ENCODE data around the gene LRRTM4.

Gene LRRTM4

DNA sequence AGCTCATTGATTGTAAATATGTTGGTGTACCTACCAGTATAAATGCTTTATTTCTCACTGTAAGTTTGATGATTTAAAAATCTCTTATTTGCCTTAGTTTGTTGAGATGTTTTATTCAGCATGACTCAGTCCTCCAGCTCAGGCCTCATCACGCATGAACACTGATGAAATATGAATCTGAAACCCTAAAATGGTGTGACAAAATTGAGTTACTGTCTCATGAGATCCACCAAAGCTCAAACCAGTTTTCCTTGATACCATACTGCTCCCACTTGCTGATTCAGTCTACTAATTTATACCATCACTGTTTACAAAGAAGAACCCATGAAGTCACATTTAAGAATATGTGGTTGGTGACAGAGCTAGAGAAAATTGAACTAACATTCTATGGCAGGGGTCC, 524.9 kb downstream of the LRRTM4 start:
- DNase-seq (ENCODE audit: low read depth in 2 of 2): no peak

DNA sequence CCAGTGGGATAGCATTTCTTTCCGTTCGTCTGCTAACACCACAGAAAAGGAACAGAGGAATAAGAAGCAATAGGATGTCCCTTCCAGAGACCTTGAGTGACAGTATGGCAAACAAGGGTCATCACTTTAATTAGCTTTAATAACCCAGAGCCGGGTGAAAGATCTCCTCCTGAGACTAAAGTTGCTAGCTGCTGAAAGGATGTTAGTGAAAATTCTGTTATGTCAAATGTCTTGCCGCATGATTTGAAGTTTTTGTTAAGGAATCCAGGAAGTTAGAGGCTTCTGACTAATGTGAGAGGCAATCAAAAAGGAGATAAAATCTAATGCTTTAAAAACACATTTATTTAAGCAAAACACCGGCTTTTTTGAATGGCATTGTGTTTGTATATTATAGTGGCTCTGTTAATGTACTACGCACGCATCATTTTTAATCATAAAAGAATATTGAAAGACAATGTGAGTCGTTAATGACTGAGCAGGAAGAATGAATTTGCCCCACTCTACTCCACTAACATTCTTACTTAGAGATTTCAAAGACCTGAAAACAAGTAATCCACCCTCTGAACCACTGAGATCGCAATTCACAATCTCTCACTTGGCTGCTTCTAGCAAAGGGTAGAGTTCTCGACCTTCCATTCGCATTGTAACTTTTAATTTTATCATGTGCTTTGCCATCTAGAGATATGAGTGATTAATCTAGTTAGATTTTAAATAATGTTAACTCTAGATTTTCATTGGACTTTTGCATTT, 536.6 kb downstream of the LRRTM4 start:
- no peak for DNase-seq (ENCODE audit: low read depth in 2 of 2)

DNA sequence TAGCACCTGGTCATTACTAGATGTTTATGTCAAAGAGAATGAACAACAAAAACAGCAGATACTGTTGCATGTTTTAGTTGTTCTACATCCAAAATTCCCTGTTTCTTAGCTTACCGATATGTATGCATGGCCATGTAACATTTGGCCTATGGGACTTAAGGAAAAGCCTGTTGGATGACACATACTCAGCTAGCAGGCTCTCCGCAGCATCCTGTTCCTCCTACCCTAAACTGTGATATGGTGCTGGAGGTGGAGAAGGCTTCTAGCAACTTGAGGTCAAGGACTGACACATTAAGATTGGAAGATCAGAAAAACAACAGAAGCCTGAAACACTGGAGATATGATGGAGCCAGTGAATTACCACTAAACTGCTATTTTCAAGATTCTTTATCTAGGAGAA, 537.8 kb downstream of the LRRTM4 start:
- no peak for DNase-seq (ENCODE audit: low read depth in 2 of 2)

DNA sequence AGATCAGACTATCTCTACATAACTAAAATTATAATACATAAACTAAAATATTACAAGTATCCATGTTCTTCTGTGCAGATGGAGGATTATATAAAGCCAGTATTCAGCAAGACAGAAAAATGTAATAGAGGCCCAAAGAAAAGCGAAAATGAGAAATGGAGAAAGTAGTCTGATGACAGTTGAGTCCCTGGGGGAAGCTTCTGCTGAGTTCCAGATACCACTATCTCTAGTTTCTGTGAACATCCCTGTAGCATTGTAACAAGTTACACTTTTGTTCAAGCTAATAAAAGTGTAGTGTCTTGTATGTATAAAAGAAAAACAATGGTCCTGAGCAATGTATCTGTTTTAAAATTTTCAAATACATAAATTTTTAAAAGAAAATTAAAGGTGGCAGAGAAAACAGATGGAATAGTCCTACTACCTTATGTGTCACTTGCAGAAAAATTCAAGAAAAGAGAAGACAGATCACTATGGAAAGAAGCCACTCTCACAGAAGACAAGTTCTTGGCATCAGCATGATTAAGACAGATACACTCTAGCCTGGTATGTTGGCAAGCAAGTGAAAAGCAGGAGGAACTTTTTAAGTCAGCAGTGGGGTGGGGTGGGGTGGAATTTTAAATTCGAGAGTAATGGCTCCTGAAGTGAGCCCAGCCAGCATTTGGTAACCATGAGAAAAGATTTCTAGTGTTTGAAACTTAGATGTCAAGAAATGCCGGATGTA, 541.9 kb downstream of the LRRTM4 start:
- no peak for DNase-seq (ENCODE audit: low read depth in 2 of 2)

DNA sequence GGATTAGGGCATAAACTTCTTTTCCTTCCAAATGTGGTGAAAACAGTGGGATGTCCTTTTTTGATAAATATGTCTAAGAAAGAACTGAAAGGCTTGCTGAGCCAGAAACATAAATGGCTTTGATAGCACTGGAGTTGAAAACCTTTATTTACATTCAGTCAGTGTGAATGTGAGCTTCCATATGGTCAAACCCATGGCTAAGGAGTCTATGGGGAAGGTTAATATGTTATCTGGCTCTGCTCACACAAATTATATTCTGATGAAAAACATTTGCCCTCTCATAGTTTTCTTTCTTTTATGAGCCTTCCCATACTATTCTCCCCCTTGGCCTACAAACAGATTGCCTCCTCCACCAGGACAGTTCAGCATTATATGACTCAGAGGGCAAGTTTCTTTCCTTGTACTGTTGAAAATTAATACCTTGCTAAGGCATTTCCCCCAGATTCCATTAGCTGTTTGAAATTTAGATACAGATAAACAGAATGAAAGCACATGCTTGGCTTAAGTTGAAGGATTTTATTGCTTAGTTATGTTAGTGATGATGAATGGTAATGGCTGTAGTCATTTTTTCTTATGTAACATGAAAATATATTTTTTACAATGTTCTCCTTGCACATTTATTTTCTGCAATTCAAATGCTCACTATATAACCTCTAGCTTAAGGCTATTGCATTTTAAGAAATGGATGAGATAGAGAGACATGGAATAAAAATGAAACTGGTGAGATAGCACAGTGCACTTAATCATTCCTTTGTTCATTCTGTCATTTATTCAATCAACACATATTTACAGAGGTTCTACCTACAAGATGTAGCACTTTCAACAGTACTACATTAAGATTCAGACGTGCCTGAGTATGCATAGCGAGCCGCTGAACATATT, 544.1 kb downstream of the LRRTM4 start:
- no peak for DNase-seq (ENCODE audit: low read depth in 2 of 2)

DNA sequence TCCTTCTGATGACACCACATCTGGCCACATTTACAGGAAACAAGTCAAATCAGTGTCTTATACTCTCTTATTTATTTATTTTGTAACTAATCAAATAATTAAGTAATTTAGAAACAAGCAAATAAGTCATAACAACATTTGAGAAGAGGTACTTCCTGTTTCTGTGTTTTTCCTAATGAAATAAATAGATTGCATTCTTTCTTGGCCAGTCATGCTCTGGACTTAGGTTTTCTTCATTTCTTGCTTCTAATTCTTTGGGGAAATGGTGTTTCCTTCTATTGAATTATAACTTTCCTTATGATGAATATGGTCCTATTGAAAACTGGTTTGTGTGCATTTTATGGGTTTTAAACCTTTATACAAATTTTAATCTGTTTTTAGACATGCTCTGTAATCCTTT, 546.4 kb downstream of the LRRTM4 start:
- DNase-seq (ENCODE audit: low read depth in 2 of 2): no peak

DNA sequence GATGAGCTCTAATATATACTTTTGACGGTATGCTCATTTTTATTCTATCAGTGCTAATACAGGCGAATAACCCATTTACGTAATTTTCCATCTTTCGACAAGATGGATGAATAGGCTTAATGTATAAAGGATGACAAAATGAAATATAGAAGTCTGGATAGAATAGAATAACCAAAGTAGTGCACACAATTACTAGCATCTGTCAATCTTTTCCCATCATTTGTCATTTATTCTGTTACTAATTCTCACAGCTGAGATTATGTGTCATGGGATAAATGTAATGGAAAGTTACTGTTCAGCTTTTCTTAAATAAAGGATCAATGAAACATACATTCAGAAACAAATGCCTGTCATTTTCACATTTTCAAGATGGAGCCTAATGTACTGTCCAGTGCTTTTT, 548.6 kb downstream of the LRRTM4 start:
- no peak for DNase-seq (ENCODE audit: low read depth in 2 of 2)

DNA sequence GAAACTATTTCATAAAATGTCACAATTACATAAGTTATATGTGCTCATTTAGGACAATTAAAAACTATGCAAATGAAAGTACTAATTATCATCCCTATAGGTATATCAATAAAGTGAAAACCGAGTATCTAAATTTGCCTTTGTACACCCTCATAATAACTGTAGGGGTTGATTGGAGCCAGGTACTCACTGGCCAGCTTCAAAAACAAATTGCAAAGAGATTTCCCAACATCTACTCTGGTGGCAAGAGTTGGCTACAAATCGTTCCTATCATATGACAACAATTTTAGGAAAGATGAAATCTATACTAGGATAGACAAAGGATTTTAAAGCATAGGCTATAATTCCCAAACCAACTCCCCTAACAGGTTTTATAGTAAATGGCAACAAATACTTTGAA, 556.4 kb downstream of the LRRTM4 start:
- DNase-seq (ENCODE audit: low read depth in 2 of 2): no peak

DNA sequence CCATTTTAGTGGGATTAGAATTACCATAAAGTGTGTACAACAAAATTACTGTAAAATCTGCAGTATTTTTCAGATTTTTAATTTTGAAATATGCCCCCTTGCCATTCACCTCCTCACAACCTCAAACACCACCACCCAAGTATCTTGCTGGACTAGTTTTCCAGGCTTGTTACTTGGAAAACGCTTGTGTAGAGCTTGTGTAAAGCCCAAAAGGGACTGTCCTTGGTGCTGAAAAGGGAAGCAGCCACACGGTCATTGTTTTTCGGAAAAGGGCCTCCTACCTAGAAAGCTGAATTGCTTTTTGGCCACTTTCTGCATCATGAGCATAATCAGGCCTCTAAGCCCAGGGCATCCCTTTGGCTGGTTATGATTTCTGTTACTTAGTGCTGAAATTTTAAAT, 563.4 kb downstream of the LRRTM4 start:
- no peak for DNase-seq (ENCODE audit: low read depth in 2 of 2)

DNA sequence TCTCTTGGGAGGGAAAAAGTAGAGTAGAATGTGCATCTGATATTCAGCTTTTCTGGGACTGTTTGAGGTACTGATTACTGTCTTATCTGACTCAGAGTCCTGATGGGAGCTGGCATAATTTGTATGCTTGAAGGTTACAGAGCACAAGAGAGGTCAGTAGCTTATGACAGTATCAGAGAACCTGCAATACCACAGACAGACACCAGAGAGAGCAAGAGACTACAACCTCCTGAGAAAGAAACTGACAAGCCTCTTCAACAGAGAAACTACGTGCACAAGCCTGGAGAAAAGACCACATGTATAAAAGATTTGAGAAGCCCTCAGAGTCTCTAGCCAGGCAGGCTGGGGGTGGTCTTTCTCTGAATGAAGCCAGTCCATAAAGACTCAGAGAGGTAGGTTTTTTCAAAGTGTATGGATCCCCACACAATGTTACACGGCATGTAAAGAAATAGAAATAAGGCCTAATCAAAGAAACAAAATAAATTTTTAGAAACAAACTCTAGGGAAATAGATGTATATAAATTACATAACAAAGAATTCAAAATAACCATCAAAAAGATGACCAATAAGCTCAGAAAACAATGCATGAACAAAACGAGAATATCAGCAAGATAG, 568.3 kb downstream of the LRRTM4 start:
- DNase-seq (ENCODE audit: low read depth in 2 of 2): no peak

DNA sequence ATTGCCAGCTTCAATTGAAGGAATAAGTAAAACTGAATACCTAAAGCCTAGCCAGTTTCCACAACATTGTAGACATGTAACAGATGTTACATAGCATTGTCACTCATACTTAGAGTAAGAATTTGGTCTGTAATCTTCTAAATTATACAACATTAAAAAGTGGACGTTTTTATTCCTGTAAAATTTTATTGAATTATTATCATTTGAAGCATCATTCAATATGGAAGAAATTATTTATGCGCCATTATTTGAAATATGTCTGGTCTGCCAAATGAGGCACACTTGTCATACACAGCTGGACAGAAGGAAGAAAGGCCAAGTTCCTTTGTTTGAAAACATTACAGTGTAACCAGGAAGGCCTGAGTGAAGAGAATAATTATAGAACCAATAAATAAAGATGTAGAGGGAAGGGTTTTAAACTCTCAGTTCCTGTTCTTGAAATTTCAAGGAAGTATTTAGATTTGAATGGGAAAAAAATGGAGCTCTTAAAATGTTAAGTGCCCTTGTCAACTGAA, 575.5 kb downstream of the LRRTM4 start:
- no peak for DNase-seq (ENCODE audit: low read depth in 2 of 2)

DNA sequence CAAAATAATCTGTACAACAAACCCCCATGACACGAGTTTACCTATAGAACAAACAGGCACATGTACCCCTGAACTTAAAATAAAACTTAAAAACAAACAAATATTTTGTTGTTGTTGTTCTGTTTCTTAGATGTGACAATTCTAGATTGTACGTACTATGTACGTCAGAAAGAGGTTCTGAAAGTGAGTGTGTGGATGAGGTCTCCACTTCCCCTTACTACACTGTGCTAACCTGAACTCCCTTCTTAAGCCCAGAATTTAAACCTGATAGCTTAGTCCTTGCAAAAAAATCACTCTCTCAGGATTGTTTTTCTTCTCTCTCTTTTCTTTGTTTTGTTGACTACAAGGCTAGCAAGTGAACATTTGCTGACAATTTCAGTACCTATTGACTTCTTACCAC, 581.6 kb downstream of the LRRTM4 start:
- no peak for DNase-seq (ENCODE audit: low read depth in 2 of 2)

DNA sequence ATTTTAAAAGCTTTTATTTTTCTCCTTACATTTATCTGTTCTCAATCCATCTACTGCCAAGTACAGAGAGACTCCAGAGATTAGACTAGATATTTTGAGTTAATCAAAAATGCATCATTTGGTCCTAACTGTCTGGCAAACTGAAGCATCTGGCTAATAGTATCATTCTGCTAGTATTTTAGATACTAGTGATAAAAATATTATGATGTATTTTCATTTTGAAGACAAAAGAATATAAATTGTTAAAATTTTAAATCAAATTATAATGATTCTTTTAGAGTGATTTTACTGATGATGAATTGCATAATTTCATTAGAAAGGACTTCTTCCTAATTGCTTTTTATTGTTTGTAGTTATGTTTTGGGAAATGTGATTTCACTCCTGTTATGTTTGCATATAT, 584.0 kb downstream of the LRRTM4 start:
- no peak for DNase-seq (ENCODE audit: low read depth in 2 of 2)

DNA sequence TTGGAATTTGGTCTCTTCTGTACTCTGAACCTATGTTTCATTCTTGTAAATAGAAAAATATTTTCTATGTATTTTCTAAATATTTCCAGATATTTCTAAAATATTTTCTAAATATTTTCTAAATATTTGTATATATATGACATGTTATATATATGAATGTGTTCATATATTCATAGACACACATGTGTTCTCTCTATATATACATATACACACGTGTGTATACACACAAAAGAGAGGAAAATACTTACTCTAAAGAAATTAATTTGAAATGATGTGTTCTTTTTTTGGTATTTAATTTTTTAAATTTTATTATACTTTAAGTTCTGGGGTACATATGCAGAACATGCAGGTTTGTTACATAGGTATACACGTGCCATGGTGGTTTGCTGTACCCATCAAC, 589.6 kb downstream of the LRRTM4 start:
- no peak for DNase-seq (ENCODE audit: low read depth in 2 of 2)

DNA sequence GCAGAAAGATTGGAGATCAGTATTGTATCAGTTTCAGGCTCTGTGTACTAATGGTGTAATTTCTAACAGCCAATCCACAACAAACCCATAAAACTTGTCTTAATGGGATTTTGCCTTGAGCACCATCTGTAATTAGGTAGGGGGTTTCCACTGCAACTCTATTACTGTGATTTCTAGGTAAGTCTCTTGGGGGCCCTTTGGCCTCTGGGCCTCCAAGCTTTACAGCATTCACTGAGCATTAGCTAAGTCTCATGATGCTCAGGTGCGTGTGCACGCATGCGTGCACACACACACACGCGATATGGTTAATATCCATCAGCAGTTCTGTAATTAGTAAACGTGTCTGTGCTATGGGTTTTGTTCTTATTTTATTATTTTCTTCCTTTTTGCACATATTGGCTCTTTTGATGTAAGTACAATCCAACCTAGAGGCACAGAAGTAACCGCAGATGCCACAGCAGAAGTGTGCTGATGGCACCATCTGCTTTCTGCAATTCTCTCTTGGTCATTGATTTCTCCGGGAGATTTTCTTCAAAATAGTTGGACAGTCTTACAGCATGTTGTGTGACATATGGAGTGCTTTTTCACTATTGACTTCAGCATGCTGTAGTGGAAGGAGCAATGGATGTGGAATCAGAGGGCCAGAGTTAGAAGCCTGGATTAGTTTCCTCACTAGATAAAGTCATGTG, 592.0 kb downstream of the LRRTM4 start:
- DNase-seq (ENCODE audit: low read depth in 2 of 2): no peak

DNA sequence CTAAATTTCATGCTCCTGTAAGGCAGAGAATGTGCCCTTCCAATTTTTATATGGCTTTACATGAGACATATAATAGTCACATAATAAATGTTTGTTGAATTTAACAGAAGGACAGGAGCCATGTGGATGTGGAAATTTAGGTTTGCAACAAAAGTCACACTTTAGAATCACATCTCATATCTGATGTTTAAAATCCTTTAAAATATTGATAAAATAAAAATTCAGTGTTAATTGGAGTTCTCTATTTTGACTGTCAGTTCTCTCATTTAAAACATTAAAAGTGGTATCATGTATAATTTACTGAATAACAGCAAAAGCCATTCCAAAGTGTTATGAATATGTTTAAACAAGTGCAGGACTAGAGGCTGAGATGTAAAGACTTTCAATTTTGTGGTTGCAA, 594.1 kb downstream of the LRRTM4 start:
- no peak for DNase-seq (ENCODE audit: low read depth in 2 of 2)

DNA sequence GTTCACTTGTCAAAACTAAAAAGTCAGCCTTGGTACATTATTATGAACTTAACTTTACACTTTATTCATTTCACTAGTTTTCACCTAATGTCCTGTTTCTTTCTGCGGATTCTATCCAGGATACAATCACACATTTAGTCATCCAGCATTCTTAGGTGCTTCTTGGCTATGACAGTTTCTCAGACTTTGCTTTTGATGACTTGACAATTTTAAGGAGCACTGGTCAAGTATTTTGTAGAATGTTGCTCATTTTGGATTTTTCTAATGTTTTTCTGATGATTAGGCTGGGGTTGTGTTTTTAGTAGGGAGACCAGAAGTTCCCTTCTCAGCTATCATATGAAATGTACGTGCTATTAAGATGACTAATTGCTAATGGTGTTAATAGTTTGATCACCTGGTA, 601.2 kb downstream of the LRRTM4 start:
- DNase-seq (ENCODE audit: low read depth in 2 of 2): no peak

DNA sequence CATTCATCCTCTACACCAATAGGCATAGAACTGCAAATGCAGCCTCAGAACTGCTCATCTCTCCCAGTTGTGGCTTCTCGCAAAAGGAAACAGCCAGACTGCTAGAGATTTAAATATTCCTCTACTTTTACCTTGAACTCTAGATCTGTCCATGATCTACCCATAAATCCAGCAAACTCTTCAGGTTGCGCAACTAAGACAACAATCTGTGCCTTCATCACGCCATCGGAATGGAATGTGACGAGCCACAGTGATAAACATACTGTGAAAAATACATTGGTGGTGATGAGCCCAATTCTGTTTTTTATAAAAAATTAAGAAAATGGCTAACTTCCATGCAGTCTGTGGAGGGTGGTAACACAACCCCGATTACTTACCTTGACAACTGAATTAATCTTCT, 626.7 kb downstream of the LRRTM4 start:
- DNase-seq (ENCODE audit: low read depth in 2 of 2): no peak

DNA sequence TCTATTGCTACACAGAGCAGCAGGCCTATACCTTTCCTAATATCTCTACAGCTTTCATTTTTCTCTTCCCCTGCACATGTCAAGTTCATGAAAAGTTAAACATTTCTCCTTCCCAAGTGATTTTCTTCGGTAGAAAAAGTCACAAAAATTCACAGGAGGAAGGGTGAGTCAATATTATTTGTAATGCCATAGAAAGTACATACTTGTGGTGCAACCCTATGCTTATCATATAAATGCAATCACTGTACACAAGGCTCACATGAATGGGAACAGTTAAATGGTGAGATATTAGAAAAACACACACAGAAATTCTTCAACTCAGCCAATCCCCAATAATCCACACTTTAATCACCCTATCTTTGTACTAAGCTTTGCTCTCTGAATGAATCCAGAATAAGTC, 651.6 kb downstream of the LRRTM4 start:
- DNase-seq (ENCODE audit: low read depth in 2 of 2): no peak

DNA sequence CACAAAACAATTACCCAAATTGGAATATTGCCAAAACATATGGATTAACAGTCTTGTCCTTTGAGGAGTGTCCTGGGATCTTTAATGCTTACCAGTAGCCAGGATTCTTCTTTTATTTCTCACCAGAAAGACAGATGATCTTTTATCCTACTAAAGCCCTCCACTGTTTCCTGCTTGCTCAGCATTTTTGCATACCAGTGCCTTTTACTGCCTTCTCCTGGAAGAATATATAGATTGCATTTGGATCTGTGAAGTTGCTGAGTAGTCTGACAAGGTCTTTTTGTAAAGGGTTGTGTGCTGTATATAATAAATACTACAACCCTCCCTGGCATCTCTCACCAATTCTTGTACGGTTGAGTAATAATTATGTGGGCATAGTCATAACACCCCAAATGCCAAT, 652.2 kb downstream of the LRRTM4 start:
- DNase-seq (ENCODE audit: low read depth in 2 of 2): no peak

DNA sequence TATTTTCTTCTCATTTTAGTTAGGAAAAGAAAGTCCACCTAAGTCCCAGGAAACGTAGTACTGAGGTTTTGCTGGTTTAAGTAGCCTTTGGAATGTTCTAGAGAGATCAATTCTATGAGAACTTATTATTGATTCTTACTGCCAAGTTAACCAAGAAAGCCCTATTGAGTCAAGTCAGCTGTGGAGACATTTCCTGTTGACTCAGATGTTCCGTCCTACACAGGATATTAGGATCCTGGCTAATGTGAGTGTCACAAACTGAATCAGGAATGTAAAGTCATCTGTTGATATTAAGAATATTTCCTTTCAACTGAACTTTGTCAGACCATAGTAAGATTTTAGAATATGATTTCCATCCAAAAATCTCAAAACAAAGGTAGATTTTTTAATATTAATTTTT, 654.3 kb downstream of the LRRTM4 start:
- no peak for DNase-seq (ENCODE audit: low read depth in 2 of 2)

Measured in stimulated activated CD8-positive, alpha-beta memory T cell treated with anti-CD3 and anti-CD28 coated beads, Interleukin-2, amount 100 ng/mL, for 48 hours (primary cell).